Astrocyte (in vitro differentiated cells and primary cell): ENCODE measurements around the gene TSPAN32. TPM values are rescaled to one million over a fixed set of nuclear protein-coding genes. Genes with fewer than 3 reads are reported as not detected.

ENCODE experiments used
- DNase-seq: peaks from one replicate; pipeline ENCODE4 v3.0.0-alpha.2; 2010; ENCODE audit warnings: low read depth
- FAIRE-seq: peaks from 2 replicates; lab custom pipeline; 2011; peaks lifted over from hg19 to GRCh38; lab: Jason Lieb, UNC
- H2AFZ ChIP-seq: 2 replicates; pipeline ENCODE4 v1.6.0; 2012; ENCODE audit warnings: low read depth, low read length, inconsistent platforms
- H3K27ac ChIP-seq: 2 replicates; pipeline ENCODE4 v1.5.1; 2011; ENCODE audit warnings: low read depth, low read length, inconsistent platforms
- H3K27me3 ChIP-seq: 2 replicates; pipeline ENCODE4 v1.6.0; 2011; ENCODE audit warnings: low read length, inconsistent platforms; ENCODE audit not compliant: insufficient read depth
- H3K36me3 ChIP-seq: 2 replicates; pipeline ENCODE4 v1.5.1; 2011; ENCODE audit warnings: low read length, inconsistent platforms; ENCODE audit not compliant: insufficient read depth
- H3K4me1 ChIP-seq: 2 replicates; pipeline ENCODE4 v1.5.1; 2011; ENCODE audit warnings: low read length, inconsistent platforms; ENCODE audit not compliant: insufficient read depth
- H3K4me2 ChIP-seq: 2 replicates; pipeline ENCODE4 v1.6.0; 2012; ENCODE audit warnings: low read length, inconsistent platforms
- H3K4me3 ChIP-seq: 2 replicates; pipeline ENCODE4 v1.5.1; 2011; ENCODE audit warnings: low read depth, mild to moderate bottlenecking, low read length, inconsistent platforms; ENCODE audit not compliant: insufficient read depth
- H3K79me2 ChIP-seq: 2 replicates; pipeline ENCODE4 v1.6.0; 2012; ENCODE audit warnings: mild to moderate bottlenecking, low read length, inconsistent platforms; ENCODE audit not compliant: insufficient read depth
- H3K9ac ChIP-seq: 2 replicates; pipeline ENCODE4 v1.6.0; 2012; ENCODE audit warnings: mild to moderate bottlenecking, low read length, inconsistent platforms
- H3K9me3 ChIP-seq: 2 replicates; pipeline ENCODE4 v1.5.1; 2012; ENCODE audit warnings: low read depth, mild to moderate bottlenecking, low read length, inconsistent platforms; ENCODE audit not compliant: insufficient read depth
- H4K20me1 ChIP-seq: 2 replicates; pipeline ENCODE4 v1.6.0; 2012; ENCODE audit warnings: low read length, inconsistent platforms; ENCODE audit not compliant: insufficient read depth
- H3K27ac Mint-ChIP-seq: one replicate; pipeline ENCODE4 v1.8.0; 2021; ENCODE audit warnings: mild to moderate bottlenecking, mixed read lengths; ENCODE audit not compliant: unreplicated experiment
- H3K27me3 Mint-ChIP-seq: one replicate; pipeline ENCODE4 v1.8.0; 2021; ENCODE audit warnings: low read depth, mixed read lengths; ENCODE audit not compliant: unreplicated experiment
- H3K36me3 Mint-ChIP-seq: one replicate; pipeline ENCODE4 v1.8.0; 2021; ENCODE audit warnings: low read depth, mixed read lengths; ENCODE audit not compliant: unreplicated experiment
- H3K4me1 Mint-ChIP-seq: one replicate; pipeline ENCODE4 v1.8.0; 2021; ENCODE audit warnings: low read depth, mixed read lengths; ENCODE audit not compliant: unreplicated experiment
- H3K4me3 Mint-ChIP-seq: one replicate; pipeline ENCODE4 v1.8.0; 2021; ENCODE audit warnings: mild to moderate bottlenecking, moderate library complexity, mixed read lengths; ENCODE audit not compliant: unreplicated experiment
- H3K9me3 Mint-ChIP-seq: one replicate; pipeline ENCODE4 v1.8.0; 2021; ENCODE audit warnings: mild to moderate bottlenecking, mixed read lengths; ENCODE audit not compliant: unreplicated experiment
- CTCF ChIP-seq: IDR thresholded peaks from 2 replicates; pipeline ENCODE4 v1.5.1; 2011; ENCODE audit warnings: low read depth, mild to moderate bottlenecking, inconsistent platforms, low read length, moderate library complexity; ENCODE audit not compliant: insufficient read depth
- EZH2 ChIP-seq: IDR thresholded peaks from 2 replicates; pipeline ENCODE4 v1.6.1; 2012; ENCODE audit warnings: mild to moderate bottlenecking, low read length, inconsistent platforms; ENCODE audit not compliant: insufficient read depth
- total RNA-seq: library from RNA; stranded (reverse); gene quantifications from 2 replicates; pipeline ENCODE4 v1.2.1, GENCODE V29; 2021

The TSPAN32 gene
- total RNA-seq, 1 donor from 2014 or later = not detected

- H3K4me3 Mint-ChIP-seq = no peak overlapping the region
- Histone ChIP-seq H4K20me1 (no peaks in the 10 kb centered on the region), H2AFZ (no peak overlapping the region), H3K79me2 (no peaks in the 10 kb centered on the region), H3K9ac (no peak overlapping the region), H3K27me3 (peaks cover 2% of the 10 kb centered on the region), H3K4me2 (no peak overlapping the region), H3K9me3 (no peaks in the 10 kb centered on the region), H3K27ac (no peak overlapping the region), H3K4me1 (no peaks in the 10 kb centered on the region), H3K4me3 (no peak overlapping the region), H3K36me3 (no peaks in the 10 kb centered on the region)
- no peak for FAIRE-seq
- no peak overlapping the region for H3K27ac Mint-ChIP-seq
- no peak for TF ChIP-seq EZH2
- TF ChIP-seq CTCF = no peak
- H3K4me1 Mint-ChIP-seq = no peaks in the 10 kb centered on the region
- peaks cover 33% of the 10 kb centered on the region for H3K27me3 Mint-ChIP-seq
- H3K9me3 Mint-ChIP-seq = no peaks in the 10 kb centered on the region
- no peaks in the 10 kb centered on the region for H3K36me3 Mint-ChIP-seq
- no peak for DNase-seq
Observed at GRCh38 chr11:2256293-2256913, 45.4 kb upstream of the TSPAN32 start.

GRCh38 chr11:2256951-2257700 is 44.7 kb upstream of the TSPAN32 start:
- Histone ChIP-seq H2AFZ (no peak overlapping the region), H3K27me3 (peaks cover 2% of the 10 kb centered on the region), H3K4me2 (no peak overlapping the region), H3K9ac (no peak overlapping the region), H4K20me1 (no peaks in the 10 kb centered on the region), H3K27ac (no peak overlapping the region), H3K4me1 (no peaks in the 10 kb centered on the region), H3K9me3 (no peaks in the 10 kb centered on the region), H3K79me2 (no peaks in the 10 kb centered on the region), H3K4me3 (no peak overlapping the region), H3K36me3 (no peaks in the 10 kb centered on the region)
- FAIRE-seq (no peak), DNase-seq (no peak)
- Mint-ChIP-seq H3K4me3 (no peak overlapping the region), H3K4me1 (no peaks in the 10 kb centered on the region), H3K27me3 (peaks cover 36% of the 10 kb centered on the region), H3K36me3 (no peaks in the 10 kb centered on the region), H3K9me3 (no peaks in the 10 kb centered on the region), H3K27ac (no peak overlapping the region)
- no peak for TF ChIP-seq CTCF
- no peak for TF ChIP-seq EZH2
